ENCODE data around the gene BAIAP2.

DNA sequence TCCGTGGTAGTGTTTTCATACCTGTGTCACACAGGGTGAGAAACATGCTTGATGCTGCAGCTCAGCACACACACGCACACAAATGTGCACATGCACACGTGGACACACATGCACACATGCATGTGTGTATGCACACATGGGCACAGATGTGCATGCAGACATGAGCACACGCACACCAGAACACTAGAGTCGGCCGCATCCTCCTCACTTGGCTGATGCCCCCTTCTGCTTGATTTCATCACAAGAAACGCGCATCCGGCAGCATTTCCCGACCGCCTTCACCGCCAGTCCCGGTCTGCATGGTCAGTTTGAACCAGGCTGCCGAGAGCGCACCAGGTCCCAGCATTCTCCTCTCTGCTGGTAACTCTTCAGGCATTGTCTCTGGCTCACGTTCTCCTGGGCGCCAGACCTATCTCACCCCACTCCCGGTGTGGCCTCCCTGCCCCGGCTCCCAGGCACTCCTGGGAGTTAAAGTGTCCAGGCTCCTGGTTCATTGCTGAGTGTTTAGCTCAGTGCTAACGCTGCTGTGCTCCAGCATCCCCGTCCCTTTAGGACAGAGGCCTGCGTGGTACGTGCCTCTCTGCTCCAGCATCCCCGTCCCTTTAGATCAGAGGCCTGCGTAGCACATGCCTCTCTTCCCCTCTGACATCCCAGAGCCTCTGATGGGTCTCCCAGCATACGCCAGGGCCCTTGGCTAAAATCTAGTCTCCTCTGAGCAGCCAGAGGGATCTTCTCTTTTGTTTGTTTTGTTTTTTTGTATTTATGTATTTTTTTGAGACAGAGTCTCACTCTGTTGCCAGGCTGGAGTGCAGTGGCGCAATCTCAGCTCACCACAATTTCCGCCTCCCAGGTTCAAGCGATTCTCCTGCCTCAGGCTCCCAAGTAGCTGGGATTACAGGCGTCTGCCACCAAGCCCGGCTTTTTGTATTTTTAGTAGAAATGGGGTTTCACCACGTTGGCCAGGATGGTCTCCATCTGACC lies 16.0 kb downstream of the BAIAP2 start:
- TF ChIP-seq, protein P1, sequence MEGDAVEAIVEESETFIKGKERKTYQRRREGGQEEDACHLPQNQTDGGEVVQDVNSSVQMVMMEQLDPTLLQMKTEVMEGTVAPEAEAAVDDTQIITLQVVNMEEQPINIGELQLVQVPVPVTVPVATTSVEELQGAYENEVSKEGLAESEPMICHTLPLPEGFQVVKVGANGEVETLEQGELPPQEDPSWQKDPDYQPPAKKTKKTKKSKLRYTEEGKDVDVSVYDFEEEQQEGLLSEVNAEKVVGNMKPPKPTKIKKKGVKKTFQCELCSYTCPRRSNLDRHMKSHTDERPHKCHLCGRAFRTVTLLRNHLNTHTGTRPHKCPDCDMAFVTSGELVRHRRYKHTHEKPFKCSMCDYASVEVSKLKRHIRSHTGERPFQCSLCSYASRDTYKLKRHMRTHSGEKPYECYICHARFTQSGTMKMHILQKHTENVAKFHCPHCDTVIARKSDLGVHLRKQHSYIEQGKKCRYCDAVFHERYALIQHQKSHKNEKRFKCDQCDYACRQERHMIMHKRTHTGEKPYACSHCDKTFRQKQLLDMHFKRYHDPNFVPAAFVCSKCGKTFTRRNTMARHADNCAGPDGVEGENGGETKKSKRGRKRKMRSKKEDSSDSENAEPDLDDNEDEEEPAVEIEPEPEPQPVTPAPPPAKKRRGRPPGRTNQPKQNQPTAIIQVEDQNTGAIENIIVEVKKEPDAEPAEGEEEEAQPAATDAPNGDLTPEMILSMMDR (IDR thresholded peaks at IDR 0.05; ENCODE audit: insufficient read depth, low read depth, low read length), result no peak
- TF ChIP-seq EZH2 (IDR thresholded peaks at IDR 0.05; ENCODE audit: insufficient read depth, low read length), result no peak
